Thyroid gland (tissue), 4 donors: ENCODE measurements around the gene HCN3.

ENCODE experiments used
- POLR2A ChIP-seq, 2 donors: fragments of 450-650 bp; IDR thresholded peaks; one replicate each; pipeline ENCODE4 v1.6.1; 2017; ENCODE audit warnings: antibody characterized with exemption in 2 of 2, mild to moderate bottlenecking in 2 of 2, moderate library complexity in 1 of 2
- TF ChIP-seq, protein P1 (sequence below), 6 experiments: fragments of 200-600 bp in 3 of 6; fragments of 450-650 bp in 3 of 6; sonication (generic) in 3 of 6; IDR thresholded peaks; one replicate each; pipeline ENCODE4 v1.5.1; 2016 to 2019; ENCODE audit warnings: antibody characterized with exemption in 6 of 6, mild to moderate bottlenecking in 2 of 6, inconsistent platforms in 1 of 6, moderate library complexity in 1 of 6

DNA sequence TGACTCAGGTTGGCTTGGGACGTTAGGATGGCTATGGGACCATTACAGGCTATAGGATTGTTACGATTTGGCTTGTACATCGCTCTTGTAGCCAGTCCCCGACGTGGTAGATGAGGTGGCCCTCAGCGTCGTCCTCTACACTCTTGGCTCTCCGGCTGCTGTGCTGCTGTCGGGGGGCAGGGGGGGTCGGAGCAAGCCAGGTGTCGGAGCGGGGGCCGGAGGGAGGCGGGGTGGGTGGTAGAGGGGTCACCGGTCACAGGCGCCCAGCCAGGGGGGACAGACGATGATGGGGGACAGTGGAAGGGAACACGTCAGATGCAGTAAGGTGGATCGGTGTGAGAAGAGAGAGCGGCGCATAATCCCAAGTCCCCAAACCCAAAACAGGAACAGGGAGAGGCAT lies 8.6 kb upstream of the HCN3 start:
- TF ChIP-seq, protein P1, sequence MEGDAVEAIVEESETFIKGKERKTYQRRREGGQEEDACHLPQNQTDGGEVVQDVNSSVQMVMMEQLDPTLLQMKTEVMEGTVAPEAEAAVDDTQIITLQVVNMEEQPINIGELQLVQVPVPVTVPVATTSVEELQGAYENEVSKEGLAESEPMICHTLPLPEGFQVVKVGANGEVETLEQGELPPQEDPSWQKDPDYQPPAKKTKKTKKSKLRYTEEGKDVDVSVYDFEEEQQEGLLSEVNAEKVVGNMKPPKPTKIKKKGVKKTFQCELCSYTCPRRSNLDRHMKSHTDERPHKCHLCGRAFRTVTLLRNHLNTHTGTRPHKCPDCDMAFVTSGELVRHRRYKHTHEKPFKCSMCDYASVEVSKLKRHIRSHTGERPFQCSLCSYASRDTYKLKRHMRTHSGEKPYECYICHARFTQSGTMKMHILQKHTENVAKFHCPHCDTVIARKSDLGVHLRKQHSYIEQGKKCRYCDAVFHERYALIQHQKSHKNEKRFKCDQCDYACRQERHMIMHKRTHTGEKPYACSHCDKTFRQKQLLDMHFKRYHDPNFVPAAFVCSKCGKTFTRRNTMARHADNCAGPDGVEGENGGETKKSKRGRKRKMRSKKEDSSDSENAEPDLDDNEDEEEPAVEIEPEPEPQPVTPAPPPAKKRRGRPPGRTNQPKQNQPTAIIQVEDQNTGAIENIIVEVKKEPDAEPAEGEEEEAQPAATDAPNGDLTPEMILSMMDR (IDR thresholded peaks at IDR 0.05) = no peak
- TF ChIP-seq POLR2A (IDR thresholded peaks at IDR 0.05) = no peak
